ENCODE measurements around the gene FOXP1. TPM values are rescaled to one million over a fixed set of nuclear protein-coding genes. Genes with fewer than 3 reads are reported as not detected.

Gene FOXP1
- total RNA-seq, 1 donor from 2014 or later: 107 TPM

GRCh38 chr3:71389911-71390573, 193.5 kb downstream of the FOXP1 start:
- H3K36me3 ChIP-seq (ENCODE audit: insufficient read depth, low read length): no peaks in the 10 kb centered on the region
- Mint-ChIP-seq H3K36me3 (ENCODE audit: low read depth, unreplicated experiment) (peaks cover 5% of the 10 kb centered on the region), H3K4me3 (ENCODE audit: unreplicated experiment) (peak overlapping the region; percentile 54), H3K9me3 (ENCODE audit: unreplicated experiment) (no peaks in the 10 kb centered on the region), H3K4me1 (ENCODE audit: low read depth, unreplicated experiment) (peaks cover 22% of the 10 kb centered on the region), H3K27me3 (ENCODE audit: low read depth, unreplicated experiment) (no peaks in the 10 kb centered on the region), H3K27ac (ENCODE audit: unreplicated experiment) (peak overlapping the region; percentile 66)
- no peaks in the 10 kb centered on the region for H3K9me3 ChIP-seq (ENCODE audit: insufficient read depth, low read depth, low read length)
- TF ChIP-seq EZH2 (IDR thresholded peaks at IDR 0.05; ENCODE audit: insufficient read depth, low read length) (no peak), CTCF (IDR thresholded peaks at IDR 0.05; ENCODE audit: insufficient read depth, low read depth, low read length) (no peak)
- H3K9ac ChIP-seq (ENCODE audit: low read length): peak overlapping the region; percentile 29
- peak overlapping the region; percentile 78 for H3K4me2 ChIP-seq (ENCODE audit: low read length)
- peak; percentile 85 for DNase-seq (ENCODE audit: low read depth)
- no peak for FAIRE-seq
- no peak overlapping the region for H2AFZ ChIP-seq (ENCODE audit: low read depth, low read length)
- peaks cover 21% of the 10 kb centered on the region for H3K4me1 ChIP-seq (ENCODE audit: insufficient read depth, low read length)
- peak overlapping the region; percentile 34 for H3K4me3 ChIP-seq (ENCODE audit: insufficient read depth, low read depth, low read length)
- H3K79me2 ChIP-seq (ENCODE audit: insufficient read depth, low read length): peaks cover 75% of the 10 kb centered on the region
- no peaks in the 10 kb centered on the region for H3K27me3 ChIP-seq (ENCODE audit: insufficient read depth, low read length)
- H4K20me1 ChIP-seq (ENCODE audit: insufficient read depth, low read length): peaks cover 28% of the 10 kb centered on the region
- H3K27ac ChIP-seq (ENCODE audit: low read depth, low read length): peak overlapping the region; percentile 1

- Mint-ChIP-seq H3K9me3 (ENCODE audit: unreplicated experiment) (no peaks in the 10 kb centered on the region), H3K36me3 (ENCODE audit: low read depth, unreplicated experiment) (peaks cover 5% of the 10 kb centered on the region), H3K4me1 (ENCODE audit: low read depth, unreplicated experiment) (peaks cover 30% of the 10 kb centered on the region), H3K27ac (ENCODE audit: unreplicated experiment) (no peak overlapping the region), H3K4me3 (ENCODE audit: unreplicated experiment) (no peak overlapping the region), H3K27me3 (ENCODE audit: low read depth, unreplicated experiment) (no peaks in the 10 kb centered on the region)
- Histone ChIP-seq H3K79me2 (ENCODE audit: insufficient read depth, low read length) (peaks cover 77% of the 10 kb centered on the region), H3K9ac (ENCODE audit: low read length) (no peak overlapping the region), H3K27me3 (ENCODE audit: insufficient read depth, low read length) (no peaks in the 10 kb centered on the region), H3K4me3 (ENCODE audit: insufficient read depth, low read depth, low read length) (no peak overlapping the region), H4K20me1 (ENCODE audit: insufficient read depth, low read length) (peaks cover 36% of the 10 kb centered on the region), H3K9me3 (ENCODE audit: insufficient read depth, low read depth, low read length) (no peaks in the 10 kb centered on the region), H2AFZ (ENCODE audit: low read depth, low read length) (no peak overlapping the region), H3K36me3 (ENCODE audit: insufficient read depth, low read length) (no peaks in the 10 kb centered on the region), H3K4me1 (ENCODE audit: insufficient read depth, low read length) (peaks cover 28% of the 10 kb centered on the region), H3K4me2 (ENCODE audit: low read length) (no peak overlapping the region), H3K27ac (ENCODE audit: low read depth, low read length) (no peak overlapping the region)
- FAIRE-seq (no peak), DNase-seq (ENCODE audit: low read depth) (no peak)
- TF ChIP-seq EZH2 (IDR thresholded peaks at IDR 0.05; ENCODE audit: insufficient read depth, low read length) (no peak), CTCF (IDR thresholded peaks at IDR 0.05; ENCODE audit: insufficient read depth, low read depth, low read length) (no peak)
These were observed 194.3 kb downstream of the FOXP1 start for GRCh38 chr3:71389191-71389590.

- no peak for DNase-seq (ENCODE audit: low read depth)
- no peaks in the 10 kb centered on the region for H3K36me3 ChIP-seq (ENCODE audit: insufficient read depth, low read length)
- H3K79me2 ChIP-seq (ENCODE audit: insufficient read depth, low read length): peaks cover 76% of the 10 kb centered on the region
- no peaks in the 10 kb centered on the region for H3K9me3 Mint-ChIP-seq (ENCODE audit: unreplicated experiment)
- H3K4me3 Mint-ChIP-seq (ENCODE audit: unreplicated experiment): no peak overlapping the region
- peaks cover 36% of the 10 kb centered on the region for H4K20me1 ChIP-seq (ENCODE audit: insufficient read depth, low read length)
- no peak overlapping the region for H3K9ac ChIP-seq (ENCODE audit: low read length)
- no peak overlapping the region for H2AFZ ChIP-seq (ENCODE audit: low read depth, low read length)
- H3K27ac ChIP-seq (ENCODE audit: low read depth, low read length): no peak overlapping the region
- H3K27me3 ChIP-seq (ENCODE audit: insufficient read depth, low read length): no peaks in the 10 kb centered on the region
- H3K4me1 ChIP-seq (ENCODE audit: insufficient read depth, low read length): peaks cover 31% of the 10 kb centered on the region
- peaks cover 3% of the 10 kb centered on the region for H3K36me3 Mint-ChIP-seq (ENCODE audit: low read depth, unreplicated experiment)
- TF ChIP-seq CTCF (IDR thresholded peaks at IDR 0.05; ENCODE audit: insufficient read depth, low read depth, low read length): no peak
- no peak for TF ChIP-seq EZH2 (IDR thresholded peaks at IDR 0.05; ENCODE audit: insufficient read depth, low read length)
- no peaks in the 10 kb centered on the region for H3K9me3 ChIP-seq (ENCODE audit: insufficient read depth, low read depth, low read length)
- FAIRE-seq: no peak
- H3K27me3 Mint-ChIP-seq (ENCODE audit: low read depth, unreplicated experiment): no peaks in the 10 kb centered on the region
- H3K4me2 ChIP-seq (ENCODE audit: low read length): no peak overlapping the region
- H3K4me1 Mint-ChIP-seq (ENCODE audit: low read depth, unreplicated experiment): peaks cover 34% of the 10 kb centered on the region
- H3K27ac Mint-ChIP-seq (ENCODE audit: unreplicated experiment): no peak overlapping the region
- no peak overlapping the region for H3K4me3 ChIP-seq (ENCODE audit: insufficient read depth, low read depth, low read length)
These were observed 194.9 kb downstream of the FOXP1 start for GRCh38 chr3:71388535-71389120.

All from astrocyte (in vitro differentiated cells and primary cell).